K562 (cell line): Measurements from ENCODE around the gene FYB1. TPM values are rescaled to one million over a fixed set of nuclear protein-coding genes. Genes with fewer than 3 reads are reported as not detected.

ENCODE experiments used
- ARID1B ChIP-seq: fragments of 450-650 bp; IDR thresholded peaks from 2 replicates; pipeline ENCODE4 v1.6.1; 2016; ENCODE audit warnings: antibody characterized with exemption, mild to moderate bottlenecking, inconsistent platforms
- ATF7 ChIP-seq: fragments of 450-650 bp; IDR thresholded peaks from 2 replicates; pipeline ENCODE4 v1.7.1; 2014; ENCODE audit warnings: mild to moderate bottlenecking, moderate library complexity
- ELK1 ChIP-seq: sonication (generic); formaldehyde crosslinking; IDR thresholded peaks from 2 replicates; pipeline ENCODE4 v1.8.1; 2022; ENCODE audit warnings: missing genetic modification reagents
- MGA ChIP-seq: fragments of 450-650 bp; IDR thresholded peaks from 2 replicates; pipeline ENCODE4 v1.6.1; 2016; ENCODE audit warnings: mild to moderate bottlenecking, moderate library complexity
- NBN ChIP-seq: fragments of 450-650 bp; IDR thresholded peaks from 2 replicates; pipeline ENCODE4 v1.6.1; 2016; ENCODE audit warnings: low read depth, mild to moderate bottlenecking
- SAP30 ChIP-seq: fragments of 200-600 bp; sonication (generic); IDR thresholded peaks from 2 replicates; pipeline ENCODE4 v1.6.1; 2012; ENCODE audit warnings: borderline replicate concordance, low read depth, mild to moderate bottlenecking, moderate library complexity, low read length, control low read depth, inconsistent platforms; ENCODE audit not compliant: insufficient read depth, poor library complexity, severe bottlenecking
- SIRT6 ChIP-seq: IDR thresholded peaks from one replicate; pipeline ENCODE4 v1.6.1; 2012; ENCODE audit warnings: low read depth, mild to moderate bottlenecking, control low read depth, inconsistent platforms, low read length, moderate library complexity
- ZNF140 ChIP-seq: fragments of 250-450 bp; sonication (Bioruptor Pico); IDR thresholded peaks from 2 replicates; pipeline ENCODE4 v1.8.0; 2021; ENCODE audit warnings: moderate library complexity, mild to moderate bottlenecking, inconsistent platforms
- polyA plus RNA-seq, 8 experiments: library from polyadenylated mRNA; depleted of rRNA in 4 of 8; stranded (reverse) in 5 of 8; unstranded in 3 of 8; fragments of >200 nt; fragmentation: Nextera tagmentation in 2 of 8; fragmentation: Illumina TruSeq in 1 of 8; extraction: Ambion mirVana in 2 of 8; extraction: Trizol in 1 of 8; gene quantifications; 2 replicates each; pipeline versions ENCODE4 v1.2.1 to v1.2.3, GENCODE V29; 2011 to 2014; ENCODE audit warnings: inconsistent platforms in 1 of 8, missing spikeins in 1 of 8
- total RNA-seq, 7 experiments: library from RNA; depleted of rRNA in 6 of 7; stranded (reverse); fragments of >200 nt in 6 of 7; fragmentation: Illumina TruSeq in 2 of 7; extraction: Trizol in 2 of 7; gene quantifications; 2 replicates each; pipeline versions ENCODE4 v1.2.1 to v1.2.3, GENCODE V29; 2011 to 2021; ENCODE audit warnings: low replicate concordance in 1 of 7
- TF ChIP-seq, protein P1 (sequence below): fragments of 450-650 bp; IDR thresholded peaks from 2 replicates; pipeline ENCODE4 v1.6.1; 2018; ENCODE audit not compliant: partially characterized antibody

FYB1 gene
- total and polyA plus RNA-seq, 9 of the 15 experiments (the other 6 are each of a cell fraction or from before 2014, with no cell fraction given), result 4.7 to 31.5 (median 9.7) TPM

- TF ChIP-seq, protein P1, sequence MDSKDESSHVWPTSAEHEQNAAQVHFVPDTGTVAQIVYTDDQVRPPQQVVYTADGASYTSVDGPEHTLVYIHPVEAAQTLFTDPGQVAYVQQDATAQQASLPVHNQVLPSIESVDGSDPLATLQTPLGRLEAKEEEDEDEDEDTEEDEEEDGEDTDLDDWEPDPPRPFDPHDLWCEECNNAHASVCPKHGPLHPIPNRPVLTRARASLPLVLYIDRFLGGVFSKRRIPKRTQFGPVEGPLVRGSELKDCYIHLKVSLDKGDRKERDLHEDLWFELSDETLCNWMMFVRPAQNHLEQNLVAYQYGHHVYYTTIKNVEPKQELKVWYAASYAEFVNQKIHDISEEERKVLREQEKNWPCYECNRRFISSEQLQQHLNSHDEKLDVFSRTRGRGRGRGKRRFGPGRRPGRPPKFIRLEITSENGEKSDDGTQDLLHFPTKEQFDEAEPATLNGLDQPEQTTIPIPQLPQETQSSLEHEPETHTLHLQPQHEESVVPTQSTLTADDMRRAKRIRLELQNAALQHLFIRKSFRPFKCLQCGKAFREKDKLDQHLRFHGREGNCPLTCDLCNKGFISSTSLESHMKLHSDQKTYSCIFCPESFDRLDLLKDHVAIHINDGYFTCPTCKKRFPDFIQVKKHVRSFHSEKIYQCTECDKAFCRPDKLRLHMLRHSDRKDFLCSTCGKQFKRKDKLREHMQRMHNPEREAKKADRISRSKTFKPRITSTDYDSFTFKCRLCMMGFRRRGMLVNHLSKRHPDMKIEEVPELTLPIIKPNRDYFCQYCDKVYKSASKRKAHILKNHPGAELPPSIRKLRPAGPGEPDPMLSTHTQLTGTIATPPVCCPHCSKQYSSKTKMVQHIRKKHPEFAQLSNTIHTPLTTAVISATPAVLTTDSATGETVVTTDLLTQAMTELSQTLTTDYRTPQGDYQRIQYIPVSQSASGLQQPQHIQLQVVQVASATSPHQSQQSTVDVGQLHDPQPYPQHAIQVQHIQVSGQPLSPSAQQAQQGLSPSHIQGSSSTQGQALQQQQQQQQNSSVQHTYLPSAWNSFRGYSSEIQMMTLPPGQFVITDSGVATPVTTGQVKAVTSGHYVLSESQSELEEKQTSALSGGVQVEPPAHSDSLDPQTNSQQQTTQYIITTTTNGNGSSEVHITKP, result no peak
- TF ChIP-seq SAP30, result no peak
- peak; percentile 40; the same call in 1 of the 2 replicates for TF ChIP-seq NBN
- no peak for TF ChIP-seq ELK1 (CRISPR knock-in tag)
- no peak; the same call in 1 of the 2 replicates for TF ChIP-seq MGA
- no peak for TF ChIP-seq SIRT6
- TF ChIP-seq ARID1B, result peak; percentile 27
- peak; percentile 34; the same call in 1 of the 2 replicates for TF ChIP-seq ZNF140 (CRISPR knock-in tag)
- TF ChIP-seq ATF7, result peak; percentile 64; the same call in 1 of the 2 replicates
Observed at GRCh38 chr5:39072925-39073766, 146.2 kb downstream of the FYB1 start (continued).
